OCI-LY1 (cell line): ENCODE data around the gene HIRIP3.

ENCODE experiments used
- H2AFZ ChIP-seq: fragments of 200-600 bp; sonication (generic), shearing (Covaris generic); 2 replicates; pipeline ENCODE4 v1.6.0; 2014; ENCODE audit warnings: antibody characterized with exemption, mild to moderate bottlenecking, low read length
- H3F3A ChIP-seq: fragments of 200-600 bp; sonication (generic), shearing (Covaris generic); 2 replicates; pipeline ENCODE4 v1.6.0; 2014; ENCODE audit warnings: mild to moderate bottlenecking, antibody characterized with exemption, low read length, moderate library complexity; ENCODE audit not compliant: insufficient read depth
- H3K27ac ChIP-seq: fragments of 200-600 bp; sonication (generic); 2 replicates; pipeline ENCODE4 v1.5.1; 2014; ENCODE audit warnings: low read length, mixed run types, mild to moderate bottlenecking, low read depth; ENCODE audit not compliant: poor library complexity, severe bottlenecking
- H3K27me3 ChIP-seq: fragments of 200-600 bp; sonication (generic); 2 replicates; pipeline ENCODE4 v1.6.0; 2014; ENCODE audit warnings: antibody characterized with exemption, mild to moderate bottlenecking, low read length, moderate library complexity; ENCODE audit not compliant: insufficient read depth
- H3K36me3 ChIP-seq: fragments of 200-600 bp; sonication (generic); 2 replicates; pipeline ENCODE4 v1.6.1; 2014; ENCODE audit warnings: mild to moderate bottlenecking, antibody characterized with exemption, low read length, moderate library complexity, mixed read lengths; ENCODE audit not compliant: insufficient read depth
- H3K4me1 ChIP-seq: fragments of 200-600 bp; sonication (generic); 2 replicates; pipeline ENCODE4 v1.5.1; 2014; ENCODE audit warnings: mild to moderate bottlenecking, low read length, moderate library complexity; ENCODE audit not compliant: insufficient read depth, severe bottlenecking
- H3K4me2 ChIP-seq: fragments of 200-600 bp; sonication (generic), shearing (Covaris generic); 2 replicates; pipeline ENCODE4 v1.6.1; 2014; ENCODE audit warnings: low read length
- H3K4me3 ChIP-seq: fragments of 200-600 bp; sonication (generic); 2 replicates; pipeline ENCODE4 v1.5.1; 2014; ENCODE audit warnings: low read length, low read depth, mild to moderate bottlenecking, mixed read lengths; ENCODE audit not compliant: poor library complexity, severe bottlenecking
- H3K79me2 ChIP-seq: fragments of 200-600 bp; shearing (Covaris generic); 2 replicates; pipeline ENCODE4 v1.6.1; 2016; ENCODE audit warnings: mixed run types, low read length, mixed read lengths; ENCODE audit not compliant: insufficient read depth
- H3K9ac ChIP-seq: fragments of 200-600 bp; sonication (generic), shearing (Covaris generic); 2 replicates; pipeline ENCODE4 v1.6.1; 2014; ENCODE audit warnings: mild to moderate bottlenecking, low read length, mixed read lengths
- H3K9me2 ChIP-seq: fragments of 200-600 bp; sonication (generic), shearing (Covaris generic); 2 replicates; pipeline ENCODE4 v1.6.1; 2014; ENCODE audit warnings: low read depth, mild to moderate bottlenecking, low read length, mixed read lengths
- H3K9me3 ChIP-seq: fragments of 200-600 bp; shearing (Covaris generic); 2 replicates; pipeline ENCODE4 v1.6.1; 2014; ENCODE audit warnings: low read length, mixed read lengths
- H4K20me1 ChIP-seq: fragments of 200-600 bp; sonication (generic), shearing (Covaris generic); 2 replicates; pipeline ENCODE4 v1.6.0; 2016; ENCODE audit warnings: mild to moderate bottlenecking, low read length; ENCODE audit not compliant: insufficient read depth
- EZH2 ChIP-seq: fragments of 200-600 bp; sonication (generic), shearing (Covaris generic); IDR thresholded peaks from 2 replicates; pipeline ENCODE4 v1.8.0; 2017; ENCODE audit warnings: borderline replicate concordance, mixed run types, mild to moderate bottlenecking, antibody characterized with exemption, low read length, moderate library complexity, mixed read lengths
- TF ChIP-seq, protein P1 (sequence below): fragments of 200-600 bp; sonication (generic), shearing (Covaris generic); IDR thresholded peaks from 2 replicates; pipeline ENCODE4 v1.5.1; 2017; ENCODE audit warnings: mild to moderate bottlenecking, antibody characterized with exemption, low read length, moderate library complexity, mixed read lengths

The HIRIP3 gene

DNA sequence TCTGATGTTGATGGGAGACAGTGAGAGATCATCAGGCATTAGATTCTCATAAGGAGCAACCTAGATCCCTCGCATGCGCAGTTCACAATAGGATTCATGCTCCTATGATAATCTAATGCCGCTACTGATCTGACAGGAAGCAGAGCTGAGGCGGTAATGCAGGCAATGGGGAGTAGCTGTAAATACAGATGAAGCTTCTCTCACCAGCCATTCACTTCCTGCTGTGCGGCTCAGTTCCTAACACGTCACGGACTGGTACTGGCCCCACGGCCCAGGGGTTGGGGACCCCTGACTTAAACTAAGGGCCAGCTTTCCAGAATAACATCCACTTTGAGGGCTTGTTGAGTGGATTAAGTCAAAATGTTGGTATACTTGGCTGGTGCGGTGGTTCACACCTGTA is 36.1 kb downstream of the HIRIP3 start:
- TF ChIP-seq EZH2, result no peak
- TF ChIP-seq, protein P1, sequence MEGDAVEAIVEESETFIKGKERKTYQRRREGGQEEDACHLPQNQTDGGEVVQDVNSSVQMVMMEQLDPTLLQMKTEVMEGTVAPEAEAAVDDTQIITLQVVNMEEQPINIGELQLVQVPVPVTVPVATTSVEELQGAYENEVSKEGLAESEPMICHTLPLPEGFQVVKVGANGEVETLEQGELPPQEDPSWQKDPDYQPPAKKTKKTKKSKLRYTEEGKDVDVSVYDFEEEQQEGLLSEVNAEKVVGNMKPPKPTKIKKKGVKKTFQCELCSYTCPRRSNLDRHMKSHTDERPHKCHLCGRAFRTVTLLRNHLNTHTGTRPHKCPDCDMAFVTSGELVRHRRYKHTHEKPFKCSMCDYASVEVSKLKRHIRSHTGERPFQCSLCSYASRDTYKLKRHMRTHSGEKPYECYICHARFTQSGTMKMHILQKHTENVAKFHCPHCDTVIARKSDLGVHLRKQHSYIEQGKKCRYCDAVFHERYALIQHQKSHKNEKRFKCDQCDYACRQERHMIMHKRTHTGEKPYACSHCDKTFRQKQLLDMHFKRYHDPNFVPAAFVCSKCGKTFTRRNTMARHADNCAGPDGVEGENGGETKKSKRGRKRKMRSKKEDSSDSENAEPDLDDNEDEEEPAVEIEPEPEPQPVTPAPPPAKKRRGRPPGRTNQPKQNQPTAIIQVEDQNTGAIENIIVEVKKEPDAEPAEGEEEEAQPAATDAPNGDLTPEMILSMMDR, result no peak
- Histone ChIP-seq H3F3A (0 out of 2 replicates have a peak, but pooled peaks cover 2% of the 10 kb centered on the region), H3K4me1 (peaks cover 21% of the 10 kb centered on the region), H3K9ac (no peak overlapping the region), H3K9me2 (no peaks in the 10 kb centered on the region), H3K9me3 (no peaks in the 10 kb centered on the region), H3K79me2 (no peaks in the 10 kb centered on the region), H4K20me1 (no peaks in the 10 kb centered on the region), H3K36me3 (no peaks in the 10 kb centered on the region), H2AFZ (no peak overlapping the region), H3K27ac (no peak overlapping the region), H3K4me3 (no peak overlapping the region), H3K4me2 (no peak overlapping the region), H3K27me3 (no peaks in the 10 kb centered on the region)

DNA sequence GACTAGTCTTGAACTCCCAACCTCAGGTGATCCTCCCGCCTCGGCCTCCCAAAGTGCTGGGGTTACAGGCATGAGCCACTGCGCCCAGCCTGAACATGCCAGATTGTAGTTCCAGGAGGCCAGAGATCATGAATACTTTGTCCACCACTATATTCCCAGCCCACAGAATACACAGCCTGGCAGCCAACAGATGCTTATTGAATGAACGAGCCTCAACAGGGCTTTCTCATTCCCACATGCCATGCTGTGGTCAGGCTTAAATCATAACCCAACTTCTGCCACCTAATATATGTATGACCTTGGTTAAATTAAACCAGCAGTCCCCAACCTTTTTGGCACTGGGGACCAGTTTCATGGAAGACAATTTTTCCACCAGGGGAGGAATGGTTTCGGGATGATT is 36.7 kb downstream of the HIRIP3 start:
- H3K36me3 ChIP-seq, result no peaks in the 10 kb centered on the region
- H3K79me2 ChIP-seq, result no peaks in the 10 kb centered on the region
- H3F3A ChIP-seq, result 0 out of 2 replicates have a peak, but pooled peaks cover 2% of the 10 kb centered on the region
- TF ChIP-seq, protein P1, result no peak
- no peak for TF ChIP-seq EZH2
- H3K27ac ChIP-seq, result no peak overlapping the region
- H3K9me2 ChIP-seq, result no peaks in the 10 kb centered on the region
- H3K4me2 ChIP-seq, result no peak overlapping the region
- no peaks in the 10 kb centered on the region for H3K9me3 ChIP-seq
- no peak overlapping the region for H3K4me3 ChIP-seq
- no peak overlapping the region for H2AFZ ChIP-seq
- H4K20me1 ChIP-seq, result no peaks in the 10 kb centered on the region
- H3K4me1 ChIP-seq, result peaks cover 21% of the 10 kb centered on the region
- no peak overlapping the region for H3K9ac ChIP-seq
- no peaks in the 10 kb centered on the region for H3K27me3 ChIP-seq

DNA sequence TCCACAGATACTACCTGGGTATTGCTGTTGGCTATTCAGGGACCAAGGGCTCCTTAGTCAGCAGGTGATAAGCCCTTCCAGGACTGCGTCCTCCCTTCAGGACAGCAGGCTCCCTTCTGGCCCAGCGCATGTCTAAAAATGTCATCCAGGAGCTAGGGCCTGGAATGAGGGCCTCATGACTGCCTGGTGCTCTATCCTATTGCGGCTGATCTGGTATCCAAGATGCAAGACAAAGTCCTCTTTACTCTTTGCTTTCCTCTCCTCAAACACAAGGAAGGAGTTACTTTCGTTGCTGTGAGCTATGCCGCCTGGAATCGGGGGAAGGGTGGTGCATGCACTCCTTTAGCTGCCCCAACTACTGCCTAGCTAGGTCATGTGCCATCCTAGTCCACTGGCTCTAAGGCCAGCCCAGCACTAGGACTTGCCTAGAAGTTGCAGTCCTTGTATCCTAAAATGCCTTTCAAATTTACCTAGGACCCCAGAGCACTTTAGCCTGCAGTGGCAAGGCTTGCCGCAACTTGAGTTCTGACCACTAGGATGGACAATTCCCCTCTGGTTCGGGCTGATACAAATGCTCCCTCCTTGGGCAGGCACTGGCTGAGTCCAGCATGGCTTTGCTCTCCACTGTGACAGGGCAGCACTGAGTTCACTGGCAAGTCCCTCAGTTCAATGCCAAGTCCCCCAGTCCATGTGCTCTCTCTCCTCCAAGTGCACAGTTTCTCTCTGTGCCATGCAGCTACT is 43.6 kb downstream of the HIRIP3 start:
- peaks cover 2% of the 10 kb centered on the region; the same call in 1 of the 2 replicates for H3K27me3 ChIP-seq
- no peak overlapping the region for H3K4me3 ChIP-seq
- no peak overlapping the region for H3K27ac ChIP-seq
- no peak overlapping the region for H2AFZ ChIP-seq
- 0 out of 2 replicates have a peak, but pooled peaks cover 2% of the 10 kb centered on the region for H3F3A ChIP-seq
- H3K9me3 ChIP-seq, result 0 out of 2 replicates have a peak, but pooled peaks cover 3% of the 10 kb centered on the region
- H3K9ac ChIP-seq, result no peak overlapping the region
- no peaks in the 10 kb centered on the region for H4K20me1 ChIP-seq
- no peaks in the 10 kb centered on the region for H3K79me2 ChIP-seq
- TF ChIP-seq, protein P1, result no peak
- TF ChIP-seq EZH2, result no peak
- no peaks in the 10 kb centered on the region for H3K9me2 ChIP-seq
- H3K4me1 ChIP-seq, result peaks cover 6% of the 10 kb centered on the region
- H3K4me2 ChIP-seq, result no peak overlapping the region
- no peaks in the 10 kb centered on the region; the same call in 1 of the 2 replicates for H3K36me3 ChIP-seq
